Loucy (cell line): ENCODE measurements around the gene ANO10.

ENCODE experiments used
- H2AFZ ChIP-seq: fragments of 200-600 bp; sonication (generic); 2 replicates; pipeline ENCODE4 v1.6.0; 2016; ENCODE audit warnings: antibody characterized with exemption, mild to moderate bottlenecking, low read length, moderate library complexity
- H3F3A ChIP-seq: fragments of 200-600 bp; 2 replicates; pipeline ENCODE4 v1.6.0; 2016; ENCODE audit warnings: antibody characterized with exemption, low read depth, mild to moderate bottlenecking
- H3K27me3 ChIP-seq: fragments of 200-600 bp; sonication (generic); 2 replicates; pipeline ENCODE4 v1.6.1; 2014; ENCODE audit warnings: low read length, mild to moderate bottlenecking; ENCODE audit not compliant: insufficient read depth, poor library complexity, severe bottlenecking
- H3K36me3 ChIP-seq: fragments of 200-600 bp; sonication (generic); 2 replicates; pipeline ENCODE4 v1.6.1; 2016; ENCODE audit warnings: low read length; ENCODE audit not compliant: insufficient read depth
- H3K4me1 ChIP-seq: fragments of 200-600 bp; sonication (generic); 2 replicates; pipeline ENCODE4 v1.5.1; 2014; ENCODE audit warnings: low read length, mild to moderate bottlenecking; ENCODE audit not compliant: insufficient read depth, poor library complexity, severe bottlenecking
- H3K4me2 ChIP-seq: fragments of 200-600 bp; sonication (generic); 2 replicates; pipeline ENCODE4 v1.6.0; 2014; ENCODE audit warnings: antibody characterized with exemption, low read length, low read depth, mild to moderate bottlenecking; ENCODE audit not compliant: poor library complexity, severe bottlenecking
- H3K4me3 ChIP-seq: fragments of 200-600 bp; sonication (generic); 2 replicates; pipeline ENCODE4 v1.5.1; 2014; ENCODE audit warnings: low read length, mild to moderate bottlenecking, mixed read lengths; ENCODE audit not compliant: poor library complexity, severe bottlenecking
- H3K79me2 ChIP-seq: fragments of 200-600 bp; sonication (generic); 2 replicates; pipeline ENCODE4 v1.6.1; 2014; ENCODE audit warnings: low read length; ENCODE audit not compliant: insufficient read depth
- H3K9ac ChIP-seq: fragments of 200-600 bp; sonication (generic); 2 replicates; pipeline ENCODE4 v1.6.0; 2014; ENCODE audit warnings: mild to moderate bottlenecking, low read depth, low read length, moderate library complexity; ENCODE audit not compliant: poor library complexity, severe bottlenecking
- H3K9me2 ChIP-seq: fragments of 200-600 bp; sonication (generic); replicated peaks from 2 replicates; pipeline ENCODE4 v1.6.1; 2016; ENCODE audit warnings: low read depth, low read length, mixed read lengths
- H3K9me3 ChIP-seq: fragments of 200-600 bp; sonication (generic); 2 replicates; pipeline ENCODE4 v1.6.1; 2014; ENCODE audit warnings: mild to moderate bottlenecking, antibody characterized with exemption, low read length, low read depth; ENCODE audit not compliant: insufficient read depth
- H4K20me1 ChIP-seq: fragments of 200-600 bp; sonication (generic); 2 replicates; pipeline ENCODE4 v1.6.0; 2014; ENCODE audit warnings: antibody characterized with exemption, low read length, mild to moderate bottlenecking; ENCODE audit not compliant: insufficient read depth, poor library complexity, severe bottlenecking
- EZH2phosphoT487 ChIP-seq: fragments of 200-600 bp; IDR thresholded peaks from 2 replicates; pipeline ENCODE4 v1.6.1; 2018; ENCODE audit warnings: antibody characterized with exemption, mild to moderate bottlenecking, moderate library complexity, borderline replicate concordance
- TF ChIP-seq, protein P1 (sequence below): fragments of 200-600 bp; sonication (generic); conservative IDR thresholded peaks from 2 replicates; pipeline ENCODE4 v1.5.1; 2014; ENCODE audit warnings: mild to moderate bottlenecking, antibody characterized with exemption, low read length

The ANO10 gene

DNA sequence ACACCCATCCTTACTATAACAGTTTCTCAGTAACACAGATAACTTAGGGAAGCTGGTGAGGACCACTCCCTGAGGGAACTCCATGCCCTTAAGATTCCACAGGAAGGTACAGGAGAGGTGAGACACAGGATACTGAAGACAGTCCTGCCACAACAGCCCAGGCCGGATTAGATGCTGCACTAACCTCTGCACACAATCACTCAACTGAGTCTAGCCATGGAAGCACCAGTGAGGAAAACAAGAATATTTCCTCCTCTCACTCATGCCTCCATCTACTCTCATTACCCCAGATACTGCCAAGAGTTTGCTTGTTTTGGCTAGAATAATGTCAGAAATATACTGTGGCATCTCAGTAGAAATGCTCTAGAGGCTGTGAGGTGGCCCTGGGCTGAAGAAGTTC lies 3.7 kb downstream of the ANO10 start:
- Histone ChIP-seq H3K27me3 (no peaks in the 10 kb centered on the region), H3K9ac (no peak overlapping the region), H3F3A (no peaks in the 10 kb centered on the region), H3K9me2 (no peaks in the 10 kb centered on the region), H3K9me3 (no peaks in the 10 kb centered on the region), H3K4me1 (peaks cover 12% of the 10 kb centered on the region), H2AFZ (no peak overlapping the region), H3K4me2 (peak overlapping the region; percentile 5), H3K4me3 (no peak overlapping the region), H3K36me3 (no peaks in the 10 kb centered on the region), H4K20me1 (no peaks in the 10 kb centered on the region), H3K79me2 (peaks cover 8% of the 10 kb centered on the region; the same call in 1 of the 2 replicates)
- TF ChIP-seq EZH2phosphoT487, result no peak
- TF ChIP-seq, protein P1, sequence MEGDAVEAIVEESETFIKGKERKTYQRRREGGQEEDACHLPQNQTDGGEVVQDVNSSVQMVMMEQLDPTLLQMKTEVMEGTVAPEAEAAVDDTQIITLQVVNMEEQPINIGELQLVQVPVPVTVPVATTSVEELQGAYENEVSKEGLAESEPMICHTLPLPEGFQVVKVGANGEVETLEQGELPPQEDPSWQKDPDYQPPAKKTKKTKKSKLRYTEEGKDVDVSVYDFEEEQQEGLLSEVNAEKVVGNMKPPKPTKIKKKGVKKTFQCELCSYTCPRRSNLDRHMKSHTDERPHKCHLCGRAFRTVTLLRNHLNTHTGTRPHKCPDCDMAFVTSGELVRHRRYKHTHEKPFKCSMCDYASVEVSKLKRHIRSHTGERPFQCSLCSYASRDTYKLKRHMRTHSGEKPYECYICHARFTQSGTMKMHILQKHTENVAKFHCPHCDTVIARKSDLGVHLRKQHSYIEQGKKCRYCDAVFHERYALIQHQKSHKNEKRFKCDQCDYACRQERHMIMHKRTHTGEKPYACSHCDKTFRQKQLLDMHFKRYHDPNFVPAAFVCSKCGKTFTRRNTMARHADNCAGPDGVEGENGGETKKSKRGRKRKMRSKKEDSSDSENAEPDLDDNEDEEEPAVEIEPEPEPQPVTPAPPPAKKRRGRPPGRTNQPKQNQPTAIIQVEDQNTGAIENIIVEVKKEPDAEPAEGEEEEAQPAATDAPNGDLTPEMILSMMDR, result no peak

DNA sequence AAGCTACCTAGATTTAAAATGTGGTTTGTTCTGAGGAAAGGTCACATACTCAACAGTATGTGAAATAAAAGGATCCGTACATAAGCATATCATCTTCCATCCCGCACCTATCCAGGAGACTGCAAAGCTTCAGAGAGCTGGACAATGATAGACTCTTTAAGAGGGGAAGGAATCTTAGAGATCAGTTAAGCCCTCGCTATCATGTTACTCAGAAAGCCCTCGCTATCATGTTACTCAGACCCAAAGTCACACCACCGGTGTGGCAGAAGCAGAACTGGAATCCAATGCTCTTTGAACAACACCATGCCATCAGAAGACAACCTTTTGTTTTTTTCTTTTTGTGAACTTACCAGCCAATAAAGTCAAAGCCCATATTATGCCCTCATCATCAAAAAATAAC lies 5.8 kb downstream of the ANO10 start:
- H3K9me2 ChIP-seq, result no peaks in the 10 kb centered on the region
- H3K4me2 ChIP-seq, result no peak overlapping the region
- H2AFZ ChIP-seq, result no peak overlapping the region
- H3K79me2 ChIP-seq, result peaks cover 2% of the 10 kb centered on the region; the same call in 1 of the 2 replicates
- no peaks in the 10 kb centered on the region for H3K9me3 ChIP-seq
- no peak overlapping the region for H3K4me3 ChIP-seq
- TF ChIP-seq EZH2phosphoT487, result no peak
- TF ChIP-seq, protein P1, result no peak
- no peaks in the 10 kb centered on the region for H3K36me3 ChIP-seq
- no peaks in the 10 kb centered on the region for H3F3A ChIP-seq
- H3K9ac ChIP-seq, result no peak overlapping the region
- H3K27me3 ChIP-seq, result no peaks in the 10 kb centered on the region
- peaks cover 4% of the 10 kb centered on the region for H3K4me1 ChIP-seq
- H4K20me1 ChIP-seq, result no peaks in the 10 kb centered on the region

DNA sequence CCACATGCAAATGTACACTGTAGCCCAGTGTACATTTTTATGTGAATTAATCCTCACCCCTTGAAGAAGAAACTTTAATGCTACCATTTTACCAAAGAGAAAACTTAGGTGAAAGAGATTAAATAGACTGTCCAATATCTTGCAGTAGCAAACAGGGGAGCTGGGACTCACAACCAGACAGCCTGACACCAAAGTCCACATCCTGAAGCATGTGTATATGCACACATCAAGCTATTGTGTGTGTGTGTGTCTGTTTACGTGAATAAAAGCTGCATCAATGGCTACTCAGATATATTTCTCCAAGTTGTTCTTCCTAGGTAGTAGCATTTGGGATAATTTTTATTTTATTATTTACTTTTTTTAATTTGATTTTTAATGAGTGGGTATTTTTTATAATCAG lies 6.7 kb downstream of the ANO10 start:
- H3K4me2 ChIP-seq, result no peak overlapping the region
- H3K4me1 ChIP-seq, result no peaks in the 10 kb centered on the region
- H3K9me2 ChIP-seq, result no peaks in the 10 kb centered on the region
- H3K9ac ChIP-seq, result no peak overlapping the region
- no peaks in the 10 kb centered on the region for H3K27me3 ChIP-seq
- H3K36me3 ChIP-seq, result no peaks in the 10 kb centered on the region
- no peaks in the 10 kb centered on the region for H4K20me1 ChIP-seq
- H3K9me3 ChIP-seq, result no peaks in the 10 kb centered on the region
- no peaks in the 10 kb centered on the region for H3K79me2 ChIP-seq
- TF ChIP-seq EZH2phosphoT487, result no peak
- TF ChIP-seq, protein P1, result no peak
- no peaks in the 10 kb centered on the region for H3F3A ChIP-seq
- H3K4me3 ChIP-seq, result no peak overlapping the region
- no peak overlapping the region for H2AFZ ChIP-seq
